ENCODE data around the gene SPEG. TPM values are rescaled to one million over a fixed set of nuclear protein-coding genes. Genes with fewer than 3 reads are reported as not detected.
"Not testable (repeated sequence)": the region's sequence is repeated elsewhere in the genome, so short reads cannot be mapped to it uniquely, and the experiment has no call there.

SPEG gene
- polyA plus RNA-seq, 1 donor = 235 TPM

GRCh38 chr2:219404954-219405353 lies 29.7 kb upstream of the SPEG start:
- no peak for DNase-seq (ENCODE audit: low read depth)

DNA sequence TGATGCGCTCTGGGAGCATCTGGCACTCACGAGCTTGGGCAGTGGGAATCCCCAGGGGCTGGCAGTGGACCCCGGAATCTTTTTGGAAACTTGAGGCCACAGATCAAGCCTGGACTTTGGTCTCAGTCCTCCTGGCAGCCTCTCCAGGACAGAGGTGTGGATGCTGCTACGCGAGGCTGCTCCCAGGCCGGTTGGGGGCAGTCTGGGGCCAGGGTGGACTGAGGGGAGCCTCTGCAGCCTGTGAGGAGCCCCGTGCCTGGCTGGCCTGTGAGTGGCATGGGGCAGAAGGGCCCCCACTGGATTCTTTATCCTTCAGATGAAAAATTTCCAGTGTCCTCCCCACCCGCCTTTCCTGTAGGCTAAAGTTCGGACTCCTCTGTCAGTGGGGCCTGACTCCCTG lies 29.2 kb upstream of the SPEG start:
- no peak for DNase-seq (ENCODE audit: low read depth)

DNA sequence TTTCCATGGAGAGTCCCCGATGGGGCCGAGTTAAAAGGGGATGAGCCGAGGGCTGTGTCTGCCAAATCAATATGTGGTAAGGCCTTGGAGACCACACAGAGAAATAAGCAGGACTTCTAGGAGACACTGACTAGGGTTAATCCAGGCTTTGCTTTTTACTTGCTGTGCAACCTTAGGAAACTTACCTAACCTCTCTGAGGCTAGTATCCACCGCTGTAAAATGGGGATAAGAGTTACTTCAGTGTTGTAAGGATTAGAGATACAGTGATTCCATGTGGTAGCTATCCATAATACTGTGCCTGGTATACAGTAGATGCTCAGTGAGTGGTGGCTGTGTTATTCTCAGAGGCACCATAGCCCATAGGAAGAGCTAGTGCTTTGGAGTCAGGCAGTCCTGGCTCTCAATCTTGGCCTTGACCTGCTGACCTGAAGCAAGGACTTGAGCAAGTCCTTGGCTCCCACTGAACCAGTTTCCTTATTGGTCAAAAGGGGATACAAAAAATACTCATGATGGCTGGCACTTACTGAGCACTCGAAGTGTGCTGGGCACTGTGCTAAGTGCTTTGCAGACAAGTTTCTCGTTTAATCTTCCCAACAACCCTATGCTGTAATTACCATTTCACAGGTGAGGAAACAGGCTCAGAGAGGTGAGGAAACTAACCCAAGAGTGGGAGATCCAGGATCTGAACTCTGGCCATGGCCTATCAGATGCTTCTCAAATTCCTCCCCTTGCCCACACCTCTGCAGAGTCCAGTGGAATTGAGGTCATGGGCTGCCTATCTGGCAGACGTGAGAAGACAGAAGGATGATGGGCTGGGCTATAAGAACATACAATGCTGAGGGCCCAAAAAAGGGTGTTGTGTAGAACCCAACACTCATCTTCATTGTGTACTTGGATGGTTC lies 28.4 kb upstream of the SPEG start:
- no peak for DNase-seq (ENCODE audit: low read depth)

GRCh38 chr2:219406861-219407230 lies 27.8 kb upstream of the SPEG start:
- DNase-seq (ENCODE audit: low read depth) = no peak

GRCh38 chr2:219407343-219407742 lies 27.3 kb upstream of the SPEG start:
- DNase-seq (ENCODE audit: low read depth) = not testable (repeated sequence)

GRCh38 chr2:219408204-219408603 lies 26.4 kb upstream of the SPEG start:
- no peak for DNase-seq (ENCODE audit: low read depth)

DNA sequence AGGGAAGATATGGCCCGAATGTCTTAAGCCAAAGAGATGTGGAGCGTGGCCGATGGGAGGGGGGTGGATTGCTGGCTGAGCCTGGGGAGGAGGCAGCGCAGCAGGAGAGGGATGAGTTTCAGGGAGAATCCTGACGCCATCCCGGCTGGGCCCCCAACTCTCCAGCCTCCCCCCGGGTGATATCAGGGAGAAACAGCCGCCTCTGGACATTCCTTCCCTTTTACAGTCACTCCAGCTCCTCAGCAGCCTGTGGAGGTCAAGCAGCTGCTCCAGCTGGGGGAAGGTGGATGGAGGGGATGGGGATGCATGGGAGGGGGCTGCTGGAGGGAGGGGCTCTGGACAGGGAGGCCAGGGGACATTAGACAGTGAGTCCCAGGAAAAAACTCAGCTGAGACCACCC lies 26.0 kb upstream of the SPEG start:
- DNase-seq (ENCODE audit: low read depth) = no peak

DNA sequence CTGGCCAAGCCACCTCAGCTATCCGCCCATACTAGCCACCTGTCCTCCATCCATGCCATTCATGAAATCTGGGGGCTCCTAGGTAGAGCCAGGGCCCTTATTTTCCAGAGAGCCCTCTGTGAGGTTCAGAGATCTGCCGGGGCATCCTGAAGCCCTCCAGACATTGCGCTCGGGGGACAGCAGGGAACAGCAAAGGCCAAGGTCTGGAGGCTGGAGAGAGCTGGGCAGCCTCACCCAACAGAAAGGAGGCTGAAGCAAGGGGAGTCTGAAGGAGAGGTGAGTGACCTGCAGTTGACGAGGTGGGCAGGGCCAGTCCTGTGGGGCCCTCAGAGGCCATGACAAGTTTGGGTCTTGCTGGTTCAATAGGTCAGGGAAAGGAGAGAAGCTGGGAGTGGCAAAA lies 25.0 kb upstream of the SPEG start:
- DNase-seq (ENCODE audit: low read depth) = no peak

DNA sequence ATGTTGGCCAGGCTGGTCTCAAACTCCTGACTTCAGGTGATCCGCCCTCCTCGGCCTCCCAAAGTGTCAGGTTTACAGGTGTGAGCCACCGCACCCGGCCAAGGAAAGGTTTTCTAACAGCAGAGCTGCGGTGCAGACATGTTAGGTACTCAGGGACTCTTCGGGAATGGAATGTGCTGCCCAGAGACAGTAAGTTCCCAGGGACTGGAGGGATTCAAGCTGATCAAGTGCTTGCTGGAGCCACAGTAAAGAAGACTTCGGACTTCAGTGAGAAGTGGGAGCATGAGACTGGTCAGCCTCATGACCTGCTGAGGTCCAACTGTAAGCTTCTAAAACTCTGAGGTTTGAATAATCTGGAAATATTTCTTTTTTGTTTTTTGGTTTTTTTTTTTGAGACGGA lies 24.3 kb upstream of the SPEG start:
- DNase-seq (ENCODE audit: low read depth) = no peak

GRCh38 chr2:219414857-219415256 lies 19.8 kb upstream of the SPEG start:
- DNase-seq (ENCODE audit: low read depth) = no peak

DNA sequence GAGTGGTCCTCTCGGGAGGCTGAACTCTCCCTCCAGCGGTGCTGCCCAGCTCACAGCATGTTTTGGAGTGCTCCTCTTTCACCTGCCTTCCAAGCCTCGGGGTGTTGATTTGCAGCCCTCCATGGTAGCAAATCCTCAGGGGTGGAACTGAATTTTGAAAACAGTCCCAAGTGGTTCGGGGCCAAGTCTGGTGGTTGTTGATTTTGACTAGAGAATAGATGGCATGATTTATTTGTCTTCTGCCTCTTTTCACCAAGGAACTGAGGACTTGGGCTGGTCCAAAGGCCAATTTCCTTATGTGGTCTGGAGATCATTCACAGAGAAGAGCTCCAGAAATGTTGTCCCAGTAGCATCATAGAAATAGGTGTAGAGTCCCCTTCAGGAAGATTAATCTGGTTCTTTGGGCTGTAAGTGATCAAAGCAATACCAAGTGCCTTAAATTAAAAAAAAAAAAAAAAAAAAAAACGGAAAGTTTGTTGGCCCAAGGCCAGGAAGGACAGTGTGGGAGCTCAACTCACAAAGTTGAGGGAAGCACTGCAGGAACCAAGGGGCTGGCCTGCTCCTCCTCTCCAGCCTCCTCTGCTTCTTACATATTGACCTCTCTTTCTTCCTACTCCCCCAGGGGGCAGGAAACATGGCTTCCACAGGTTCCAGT lies 18.9 kb upstream of the SPEG start:
- no peak for DNase-seq (ENCODE audit: low read depth)

GRCh38 chr2:219416235-219416602 lies 18.4 kb upstream of the SPEG start:
- DNase-seq (ENCODE audit: low read depth) = no peak

DNA sequence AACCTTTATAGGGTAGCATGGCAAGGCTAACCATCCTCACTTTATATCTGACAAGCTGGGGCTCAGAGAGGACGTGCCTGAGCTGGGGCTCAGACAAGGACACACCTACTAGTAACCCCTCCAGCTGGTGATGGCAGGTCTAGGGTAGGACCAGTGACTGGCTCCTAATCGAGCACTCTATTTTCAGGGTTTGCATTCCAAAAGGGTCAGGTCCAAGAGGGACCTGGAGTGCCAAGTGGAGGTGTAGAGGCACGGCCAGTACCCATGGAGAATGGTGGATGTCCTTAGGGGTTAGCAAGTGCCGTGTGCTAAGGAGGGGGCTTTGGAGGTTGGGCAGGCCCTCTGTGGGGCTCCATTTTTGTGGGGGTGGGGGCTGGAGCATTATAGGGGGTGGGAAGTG lies 17.7 kb upstream of the SPEG start:
- DNase-seq (ENCODE audit: low read depth) = no peak

GRCh38 chr2:219417374-219417773 lies 17.3 kb upstream of the SPEG start:
- no peak for DNase-seq (ENCODE audit: low read depth)

DNA sequence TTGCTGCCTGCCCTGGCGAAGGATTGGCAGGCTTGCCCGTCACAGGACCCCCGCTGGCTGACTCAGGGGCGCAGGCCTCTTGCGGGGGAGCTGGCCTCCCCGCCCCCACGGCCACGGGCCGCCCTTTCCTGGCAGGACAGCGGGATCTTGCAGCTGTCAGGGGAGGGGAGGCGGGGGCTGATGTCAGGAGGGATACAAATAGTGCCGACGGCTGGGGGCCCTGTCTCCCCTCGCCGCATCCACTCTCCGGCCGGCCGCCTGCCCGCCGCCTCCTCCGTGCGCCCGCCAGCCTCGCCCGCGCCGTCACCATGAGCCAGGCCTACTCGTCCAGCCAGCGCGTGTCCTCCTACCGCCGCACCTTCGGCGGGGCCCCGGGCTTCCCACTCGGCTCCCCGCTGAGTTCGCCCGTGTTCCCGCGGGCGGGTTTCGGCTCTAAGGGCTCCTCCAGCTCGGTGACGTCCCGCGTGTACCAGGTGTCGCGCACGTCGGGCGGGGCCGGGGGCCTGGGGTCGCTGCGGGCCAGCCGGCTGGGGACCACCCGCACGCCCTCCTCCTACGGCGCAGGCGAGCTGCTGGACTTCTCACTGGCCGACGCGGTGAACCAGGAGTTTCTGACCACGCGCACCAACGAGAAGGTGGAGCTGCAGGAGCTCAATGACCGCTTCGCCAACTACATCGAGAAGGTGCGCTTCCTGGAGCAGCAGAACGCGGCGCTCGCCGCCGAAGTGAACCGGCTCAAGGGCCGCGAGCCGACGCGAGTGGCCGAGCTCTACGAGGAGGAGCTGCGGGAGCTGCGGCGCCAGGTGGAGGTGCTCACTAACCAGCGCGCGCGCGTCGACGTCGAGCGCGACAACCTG lies 16.3 kb upstream of the SPEG start, which contains the start of gene DES:
Gene DES, plus strand, starts transcription at position 223 of the 857 bp plus-strand sequence. Its CDS starts 86 bp downstream, at position 309.
- DNase-seq (ENCODE audit: low read depth) = no peak

DNA sequence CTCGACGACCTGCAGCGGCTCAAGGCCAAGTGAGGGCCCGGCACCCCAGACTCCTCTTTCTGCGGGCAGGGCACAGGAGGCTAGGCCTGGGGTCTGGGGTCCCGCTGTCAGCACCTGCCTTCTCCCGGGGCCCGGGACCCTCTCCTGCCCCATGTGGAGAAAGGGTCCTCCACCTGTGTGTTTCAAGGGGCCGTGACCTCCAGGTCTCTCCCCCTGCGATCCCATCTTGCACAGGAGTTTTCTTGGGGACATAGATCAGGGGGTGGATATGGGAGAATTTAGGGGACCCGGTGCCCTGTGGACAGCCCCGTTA lies 15.7 kb upstream of the SPEG start:
- no peak for DNase-seq (ENCODE audit: low read depth)

GRCh38 chr2:219419331-219420197 lies 15.1 kb upstream of the SPEG start:
- no peak for DNase-seq (ENCODE audit: low read depth)

- DNase-seq (ENCODE audit: low read depth) = no peak
Observed at GRCh38 chr2:219420687-219421086, 14.0 kb upstream of the SPEG start.

- no peak for DNase-seq (ENCODE audit: low read depth)
Observed at GRCh38 chr2:219421323-219421722, 13.3 kb upstream of the SPEG start.

DNA sequence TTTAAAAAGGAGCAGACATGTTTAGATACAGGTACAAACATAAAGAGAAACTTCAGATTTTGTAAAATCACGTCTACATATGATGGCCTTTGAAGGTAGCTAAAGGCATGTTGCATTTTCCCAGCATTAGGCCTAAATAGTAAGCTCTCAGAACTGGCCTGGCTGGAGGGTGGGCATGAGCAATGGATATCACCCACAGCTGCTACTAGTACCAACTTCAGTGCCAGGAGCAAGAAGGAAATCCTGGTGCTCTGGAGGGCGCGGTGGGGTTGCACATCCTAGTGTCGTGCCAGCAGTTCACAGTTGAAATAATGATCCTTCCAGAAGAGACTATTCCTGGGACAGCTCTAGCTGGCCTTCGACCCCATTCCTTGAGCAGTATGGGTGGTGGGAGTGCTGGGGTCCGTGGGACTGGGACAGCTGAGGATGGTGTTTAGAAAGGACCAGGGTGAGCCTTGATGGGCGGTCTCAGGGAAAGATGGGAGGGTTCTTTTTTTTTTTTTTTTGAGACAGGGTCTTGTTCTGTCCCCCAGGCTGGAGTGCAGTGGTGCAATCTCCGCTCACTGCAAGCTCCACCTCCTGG lies 11.6 kb upstream of the SPEG start:
- DNase-seq (ENCODE audit: low read depth) = no peak

All from forelimb muscle (tissue), 1 donor.